Bronchial smooth muscle cell (primary cell): ENCODE results near the gene DNASE1L3. TPM values are rescaled to one million over a fixed set of nuclear protein-coding genes. Genes with fewer than 3 reads are reported as not detected.

ENCODE experiments used
- total RNA-seq: library from RNA; depleted of rRNA; stranded (reverse); fragments of >200 nt; gene quantifications from 2 replicates; pipeline ENCODE4 v1.2.1, GENCODE V29; 2014

The DNASE1L3 gene
- not detected in 2 replicates for total RNA-seq

GRCh38 chr3:58210761-58211460 lies at the start of gene DNASE1L3:
TSS of gene DNASE1L3 (minus strand) at chr3:58210972. CDS start at chr3:58210906, 66 bp downstream.

GRCh38 chr3:58237238-58237940 lies 26.6 kb upstream of the DNASE1L3 start, which contains the start of gene ABHD6:
TSS of gene ABHD6 (plus strand) at chr3:58237792. CDS start at chr3:58256587, 18,795 bp downstream.

Other genes starting within 250 kb of the DNASE1L3 start
- gene FLNB, start 202.6 kb downstream of the DNASE1L3 start, total RNA-seq: 54.0 and 59.4 TPM in 2 replicates
- gene ABHD6, start 26.8 kb upstream of the DNASE1L3 start, total RNA-seq: 3.7 and 4.7 TPM in 2 replicates
- 9.1 and 9.5 TPM in 2 replicates for gene RPP14, start 95.3 kb upstream of the DNASE1L3 start, total RNA-seq
- 5.0 and 6.4 TPM in 2 replicates for gene HTD2, start 95.5 kb upstream of the DNASE1L3 start, total RNA-seq
- gene PXK, start 121.9 kb upstream of the DNASE1L3 start, total RNA-seq: 41.0 and 47.9 TPM in 2 replicates
- 49.2 and 82.1 TPM in 2 replicates for gene PDHB, start 222.9 kb upstream of the DNASE1L3 start, total RNA-seq